ENCODE data around the gene OSTN.

- TF ChIP-seq, protein P1, sequence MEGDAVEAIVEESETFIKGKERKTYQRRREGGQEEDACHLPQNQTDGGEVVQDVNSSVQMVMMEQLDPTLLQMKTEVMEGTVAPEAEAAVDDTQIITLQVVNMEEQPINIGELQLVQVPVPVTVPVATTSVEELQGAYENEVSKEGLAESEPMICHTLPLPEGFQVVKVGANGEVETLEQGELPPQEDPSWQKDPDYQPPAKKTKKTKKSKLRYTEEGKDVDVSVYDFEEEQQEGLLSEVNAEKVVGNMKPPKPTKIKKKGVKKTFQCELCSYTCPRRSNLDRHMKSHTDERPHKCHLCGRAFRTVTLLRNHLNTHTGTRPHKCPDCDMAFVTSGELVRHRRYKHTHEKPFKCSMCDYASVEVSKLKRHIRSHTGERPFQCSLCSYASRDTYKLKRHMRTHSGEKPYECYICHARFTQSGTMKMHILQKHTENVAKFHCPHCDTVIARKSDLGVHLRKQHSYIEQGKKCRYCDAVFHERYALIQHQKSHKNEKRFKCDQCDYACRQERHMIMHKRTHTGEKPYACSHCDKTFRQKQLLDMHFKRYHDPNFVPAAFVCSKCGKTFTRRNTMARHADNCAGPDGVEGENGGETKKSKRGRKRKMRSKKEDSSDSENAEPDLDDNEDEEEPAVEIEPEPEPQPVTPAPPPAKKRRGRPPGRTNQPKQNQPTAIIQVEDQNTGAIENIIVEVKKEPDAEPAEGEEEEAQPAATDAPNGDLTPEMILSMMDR (IDR thresholded peaks at IDR 0.05): no peak
- no peak for TF ChIP-seq POLR2A (IDR thresholded peaks at IDR 0.05)
Observed at GRCh38 chr3:191300422-191300821, 101.4 kb downstream of the OSTN start.

Measured in tibial nerve (tissue), 3 donors.